ENCODE data around the gene PLCG2. TPM values are rescaled to one million over a fixed set of nuclear protein-coding genes. Genes with fewer than 3 reads are reported as not detected.

The PLCG2 gene
- polyA plus RNA-seq, 2 of the 4 experiments (the other 2 are of a cell fraction): 2.8 to 6.0 TPM

- ChIA-PET POLR2A (no interaction called here), CTCF (no interaction called here)
- no peak overlapping the region for H3K4me2 ChIP-seq
- no peaks in the 10 kb centered on the region for H3K4me1 ChIP-seq
- H3K9me3 ChIP-seq: no peaks in the 10 kb centered on the region
- no peak for DNase-seq (ENCODE audit: low read depth in 1 of 2, low spot score in 1 of 2)
- H3K27ac ChIP-seq: no peak overlapping the region
- no peak for FAIRE-seq
- H3K4me3 ChIP-seq: no peak overlapping the region
- WGBS (ENCODE audit: missing lambda C conversion rate): 72% methylated on average over 12 of the region's 12 CpGs
- TF ChIP-seq NPAS2 (CRISPR knock-in tag; IDR thresholded peaks at IDR 0.05; ENCODE audit: borderline replicate concordance) (no peak), CBX8 (IDR thresholded peaks at IDR 0.05) (no peak), JUN (IDR thresholded peaks at IDR 0.05) (no peak), KDM1A (IDR thresholded peaks at IDR 0.05; ENCODE audit: low read depth) (no peak), HEYL (CRISPR knock-in tag; IDR thresholded peaks at IDR 0.05) (no peak), SMC3 (IDR thresholded peaks at IDR 0.05) (no peak), MAFK (IDR thresholded peaks at IDR 0.05; ENCODE audit: partially characterized antibody) (no peak), RNF2 (IDR thresholded peaks at IDR 0.05; ENCODE audit: borderline replicate concordance, low read depth) (no peak), EP300 (IDR thresholded peaks at IDR 0.05) (no peak), ZFP36 (IDR thresholded peaks at IDR 0.05; ENCODE audit: borderline replicate concordance, partially characterized antibody) (no peak), HES2 (IDR thresholded peaks at IDR 0.05) (no peak), CEBPB (IDR thresholded peaks at IDR 0.05) (no peak), USF2 (IDR thresholded peaks at IDR 0.05) (no peak), MYC (IDR thresholded peaks at IDR 0.05; ENCODE audit: borderline replicate concordance, low read length) (no peak), EHF (CRISPR knock-in tag; IDR thresholded peaks at IDR 0.05) (no peak), MAZ (IDR thresholded peaks at IDR 0.05; ENCODE audit: borderline replicate concordance, low read depth, low read length) (no peak)
- TF ChIP-seq, protein P1, sequence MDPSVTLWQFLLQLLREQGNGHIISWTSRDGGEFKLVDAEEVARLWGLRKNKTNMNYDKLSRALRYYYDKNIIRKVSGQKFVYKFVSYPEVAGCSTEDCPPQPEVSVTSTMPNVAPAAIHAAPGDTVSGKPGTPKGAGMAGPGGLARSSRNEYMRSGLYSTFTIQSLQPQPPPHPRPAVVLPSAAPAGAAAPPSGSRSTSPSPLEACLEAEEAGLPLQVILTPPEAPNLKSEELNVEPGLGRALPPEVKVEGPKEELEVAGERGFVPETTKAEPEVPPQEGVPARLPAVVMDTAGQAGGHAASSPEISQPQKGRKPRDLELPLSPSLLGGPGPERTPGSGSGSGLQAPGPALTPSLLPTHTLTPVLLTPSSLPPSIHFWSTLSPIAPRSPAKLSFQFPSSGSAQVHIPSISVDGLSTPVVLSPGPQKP (IDR thresholded peaks at IDR 0.05; ENCODE audit: low read depth, low read length): no peak
- no peak for ATAC-seq
Observed at GRCh38 chr16:81832801-81833547, 53.9 kb downstream of the PLCG2 start.

DNA sequence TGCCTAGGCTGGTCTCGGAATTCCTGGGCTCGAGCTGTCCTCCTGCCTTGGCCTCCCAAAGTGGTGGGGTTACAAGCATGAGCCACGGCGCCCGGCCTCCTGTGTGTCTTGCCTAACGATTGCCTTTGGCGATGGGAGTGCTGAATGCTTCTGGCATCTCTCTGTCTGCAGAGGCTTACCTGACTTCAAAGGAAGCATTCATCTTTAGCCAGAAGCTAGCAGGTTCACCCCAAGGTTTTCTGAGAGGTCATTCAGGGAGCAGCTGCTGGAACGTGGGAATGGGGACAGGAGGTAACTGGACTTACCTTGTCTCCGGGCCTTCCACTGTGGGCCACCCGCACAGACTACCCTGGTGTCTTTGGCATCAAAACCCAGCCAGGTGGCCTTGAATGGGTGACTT is 54.7 kb downstream of the PLCG2 start:
- Histone ChIP-seq H3K27ac (no peak overlapping the region), H3K4me3 (no peak overlapping the region), H3K9me3 (no peaks in the 10 kb centered on the region), H3K4me2 (no peak overlapping the region), H3K4me1 (no peaks in the 10 kb centered on the region)
- WGBS (ENCODE audit: missing lambda C conversion rate): 71% methylated on average over 10 of the region's 10 CpGs
- ChIA-PET POLR2A (no interaction called here), CTCF (interaction anchor here (1.2 kb wide), 1 partner anchor 14 kb away, joined by 3 read pairs; no protein-coding TSS in a partner anchor)
- FAIRE-seq: no peak
- TF ChIP-seq HDAC2 (IDR thresholded peaks at IDR 0.05) (no peak), CTCF (IDR thresholded peaks at IDR 0.05) (no peak), FOXS1 (CRISPR knock-in tag; IDR thresholded peaks at IDR 0.05) (no peak), RAD21 (conservative IDR thresholded peaks at IDR 0.05 in 1 of 2, IDR thresholded peaks at IDR 0.05 in 1 of 2) (no peak), NPAS2 (CRISPR knock-in tag; IDR thresholded peaks at IDR 0.05; ENCODE audit: borderline replicate concordance) (no peak), ATOH8 (CRISPR knock-in tag; IDR thresholded peaks at IDR 0.05; ENCODE audit: low read depth) (no peak), MAX (IDR thresholded peaks at IDR 0.05) (no peak), EHF (CRISPR knock-in tag; IDR thresholded peaks at IDR 0.05) (no peak), HOXB5 (CRISPR knock-in tag; IDR thresholded peaks at IDR 0.05) (no peak), RARB (CRISPR knock-in tag; IDR thresholded peaks at IDR 0.05) (no peak)
- no peak for DNase-seq (ENCODE audit: low read depth in 1 of 2, low spot score in 1 of 2)
- no peak for ATAC-seq
